NCI-H146 (cell line): Measurements from ENCODE around the gene COL5A1.

Experiments used
- DNase-seq: peaks from one replicate; lab custom pipeline; 2025; lab: John Stamatoyannopoulos, UW

COL5A1 gene

DNA sequence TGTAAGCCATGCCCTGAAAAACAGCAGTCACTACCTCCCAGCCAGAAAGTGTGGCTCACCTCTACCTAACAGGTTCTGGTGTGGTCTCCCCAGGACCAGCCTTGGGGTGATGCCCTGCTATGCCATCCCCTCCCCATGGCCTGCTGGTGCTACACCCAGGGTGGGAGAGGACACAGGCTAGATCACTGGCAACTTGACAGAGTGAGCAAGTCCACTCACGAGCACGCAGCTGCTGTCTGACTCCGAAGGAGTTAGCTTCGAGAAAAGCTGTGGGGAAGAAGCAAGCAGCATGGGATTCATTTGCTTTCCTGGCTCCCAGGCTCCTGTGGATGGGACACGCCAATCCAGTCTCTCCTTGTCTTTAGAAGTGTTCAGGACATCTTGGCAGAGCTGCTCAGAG is 102.2 kb downstream of the COL5A1 start:
- no peak for DNase-seq

DNA sequence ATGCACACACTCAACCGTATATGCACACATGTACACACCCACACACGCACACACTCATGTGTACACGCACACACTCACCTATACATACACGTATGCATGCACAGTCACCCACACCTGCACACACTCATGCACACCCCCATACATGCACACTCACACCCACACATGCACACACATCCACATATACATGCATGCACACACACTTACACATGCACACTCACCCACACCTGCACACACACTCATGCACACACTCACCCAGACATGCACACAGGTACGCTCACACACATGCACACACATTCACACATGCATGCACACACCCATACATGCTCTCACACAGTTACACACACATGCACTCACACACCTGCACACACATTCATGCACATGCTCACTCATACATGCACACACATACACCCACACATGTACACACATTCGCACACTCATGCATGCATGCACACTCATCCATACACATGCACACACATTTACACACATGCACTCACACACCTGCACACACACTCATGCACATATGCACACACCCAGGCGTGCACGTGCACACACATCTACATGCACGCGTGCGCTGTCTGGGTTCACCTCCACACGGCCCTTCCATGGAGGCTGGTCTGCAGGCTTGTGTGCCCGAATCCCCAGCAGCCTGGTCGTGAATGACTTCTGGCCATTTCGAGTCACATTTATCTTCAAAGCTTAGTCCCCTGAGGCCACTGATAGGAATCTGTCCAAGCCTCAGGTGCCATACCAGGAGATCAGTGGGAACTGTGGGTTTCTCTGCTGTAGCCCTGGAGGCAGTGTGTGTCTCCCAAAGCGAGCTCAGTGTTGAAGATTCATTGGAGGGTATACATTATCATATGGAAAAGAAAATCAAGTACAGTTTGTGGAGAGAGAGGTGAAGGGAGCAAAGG is 103.0 kb downstream of the COL5A1 start:
- DNase-seq = no peak

- DNase-seq = no peak
Measured at GRCh38 chr9:134747951-134748489, 106.4 kb downstream of the COL5A1 start.

GRCh38 chr9:134748591-134748990 is 107.0 kb downstream of the COL5A1 start:
- DNase-seq = no peak

DNA sequence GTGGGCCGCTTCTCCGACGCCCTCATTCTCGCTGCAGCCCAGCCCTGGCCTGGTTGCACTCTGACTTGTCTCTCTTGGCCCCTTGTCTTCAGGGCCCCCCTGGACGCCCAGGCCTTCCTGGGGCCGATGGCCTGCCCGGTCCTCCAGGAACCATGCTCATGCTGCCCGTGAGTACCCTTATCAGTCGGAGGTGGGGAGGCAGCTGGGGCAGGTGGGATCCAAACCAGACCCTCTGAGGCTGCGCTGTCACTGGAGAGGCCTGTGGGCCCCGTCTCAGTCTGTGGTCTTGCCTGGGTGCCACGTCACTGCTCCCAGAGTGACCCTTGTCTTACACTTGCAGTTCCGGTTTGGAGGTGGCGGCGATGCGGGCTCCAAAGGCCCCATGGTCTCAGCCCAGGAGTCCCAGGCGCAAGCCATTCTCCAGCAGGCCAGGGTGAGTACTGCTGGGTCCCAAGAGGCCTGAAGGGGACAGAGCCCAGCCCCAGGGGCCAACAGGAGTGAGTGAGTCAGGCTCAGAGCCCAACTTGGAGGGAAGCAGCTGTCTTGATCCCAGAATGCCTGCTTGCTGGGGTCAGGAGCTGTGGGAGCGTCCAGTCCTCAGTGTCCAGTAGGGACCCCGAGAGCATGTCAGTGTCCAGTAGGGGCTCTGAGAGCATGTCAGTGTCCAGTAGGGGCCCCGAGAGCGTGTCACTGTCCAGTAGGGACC is 109.0 kb downstream of the COL5A1 start:
- DNase-seq = no peak

GRCh38 chr9:134751622-134752021 is 110.0 kb downstream of the COL5A1 start:
- DNase-seq = no peak

- no peak for DNase-seq
Measured at GRCh38 chr9:134752471-134753168, 111.0 kb downstream of the COL5A1 start.

DNA sequence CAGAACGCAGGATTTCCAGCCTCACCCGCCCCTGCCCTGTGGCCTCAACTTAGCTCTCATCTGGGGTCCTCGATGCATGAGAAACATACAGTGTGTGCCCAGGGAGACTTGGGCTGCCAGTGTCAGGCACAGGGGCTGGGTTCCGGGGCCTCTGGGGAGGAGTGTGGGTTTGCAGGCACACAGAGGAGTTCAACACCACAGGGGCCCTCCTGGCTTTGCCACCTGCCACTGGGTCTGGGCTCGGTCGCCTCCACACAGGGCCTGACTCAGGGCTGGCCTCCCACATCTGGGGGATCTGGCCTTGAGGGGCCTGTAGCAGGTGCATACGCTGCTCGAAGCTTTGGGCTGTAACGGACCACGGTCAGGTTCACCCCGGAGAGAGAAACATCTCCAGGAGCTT is 111.6 kb downstream of the COL5A1 start:
- no peak for DNase-seq

- DNase-seq = no peak
Measured at GRCh38 chr9:134755221-134755907, 113.8 kb downstream of the COL5A1 start.

GRCh38 chr9:134756098-134756497 is 114.5 kb downstream of the COL5A1 start:
- no peak for DNase-seq

GRCh38 chr9:134757216-134757975 is 115.8 kb downstream of the COL5A1 start:
- no peak for DNase-seq

DNA sequence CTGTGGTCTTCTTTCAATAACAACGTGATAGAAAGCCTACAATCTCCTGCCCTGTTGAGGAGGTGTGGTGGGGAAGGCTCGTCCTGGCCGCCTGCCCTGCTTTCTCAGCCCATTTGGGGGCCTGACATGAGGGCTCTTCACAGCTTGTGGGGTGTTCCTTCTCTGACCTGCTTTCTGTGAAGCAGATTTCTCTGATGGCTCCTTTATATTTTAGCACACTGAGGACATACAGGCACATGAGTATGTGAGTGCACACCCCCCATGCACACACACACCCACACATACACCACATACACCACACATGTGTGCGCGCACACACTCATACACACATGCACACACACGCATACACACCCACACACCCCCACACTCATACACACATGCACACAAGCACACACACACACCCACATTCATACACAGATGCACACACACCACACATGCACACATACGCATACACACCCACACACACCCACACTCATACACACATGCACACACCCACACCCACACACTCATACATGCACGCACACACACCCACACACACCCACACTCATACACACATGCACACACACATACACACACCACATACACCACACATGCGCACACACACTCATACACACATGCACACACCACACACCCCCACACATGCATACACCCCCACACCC is 117.5 kb downstream of the COL5A1 start:
- DNase-seq = no peak

- no peak for DNase-seq
Measured at GRCh38 chr9:134759913-134760312, 118.3 kb downstream of the COL5A1 start.

DNA sequence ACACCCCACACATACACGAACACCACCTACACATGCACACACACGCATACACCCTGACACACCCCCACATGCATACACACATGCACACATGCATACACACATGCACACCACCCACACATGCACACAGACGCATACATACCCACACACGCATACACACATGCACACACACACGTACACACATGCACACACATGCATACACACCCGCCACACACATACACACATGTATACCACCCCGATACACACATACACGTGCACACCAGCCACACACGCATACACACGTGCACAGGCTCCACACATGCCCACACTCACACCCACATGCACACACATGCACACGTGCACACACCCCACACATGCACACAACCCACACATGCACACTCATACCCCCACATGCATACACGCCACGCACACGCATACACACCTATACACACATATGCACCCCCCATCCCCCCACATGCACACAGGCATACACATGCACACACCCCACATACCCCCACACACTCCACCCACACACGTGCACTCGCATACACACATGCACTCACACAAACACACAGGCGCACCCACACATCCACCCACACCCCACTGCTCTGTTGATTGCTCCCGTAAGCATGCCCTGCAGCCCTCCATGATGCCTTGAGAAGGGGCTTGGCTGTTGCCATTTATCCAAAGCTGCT is 119.3 kb downstream of the COL5A1 start:
- no peak for DNase-seq

DNA sequence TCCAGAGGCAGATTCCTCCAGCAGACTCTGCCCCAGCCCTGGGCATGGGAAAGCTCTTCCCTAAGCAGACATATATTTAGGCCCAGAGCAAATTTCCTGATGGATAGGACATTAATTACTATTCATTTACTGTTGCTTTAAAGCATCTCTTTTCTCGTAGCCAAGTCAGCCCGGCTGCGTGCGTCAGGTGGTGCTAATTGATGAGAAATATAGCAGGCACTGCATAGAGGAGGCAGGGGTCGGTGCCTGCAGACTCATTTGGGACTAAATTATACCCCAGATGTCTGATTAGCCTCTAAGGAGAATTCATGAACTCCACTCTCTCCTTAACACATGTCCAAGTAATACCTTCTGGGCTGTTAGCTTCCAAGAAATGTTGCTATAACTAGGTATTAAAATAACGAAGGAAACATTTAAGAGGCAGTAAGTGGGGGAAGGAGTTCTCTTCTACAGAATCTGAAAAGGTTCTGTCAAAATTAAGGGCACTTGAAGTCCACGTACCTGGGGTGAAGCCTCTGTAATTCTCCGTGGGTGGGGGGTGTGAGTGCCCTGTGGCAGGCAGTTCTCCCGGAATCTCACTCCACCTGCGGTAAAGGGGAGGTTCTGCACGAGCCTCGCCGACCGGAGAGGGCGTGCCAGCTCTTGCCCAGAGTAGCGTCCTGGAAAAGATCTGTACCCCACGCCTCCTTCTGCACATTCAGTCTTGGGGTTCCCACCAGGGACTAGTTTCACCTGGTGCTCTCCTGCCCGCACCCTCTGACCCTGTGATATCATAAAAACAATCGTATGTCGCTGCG is 123.1 kb downstream of the COL5A1 start:
- DNase-seq = no peak

- no peak for DNase-seq
Measured at GRCh38 chr9:134765785-134766184, 124.2 kb downstream of the COL5A1 start.

GRCh38 chr9:134766587-134766986 is 125.0 kb downstream of the COL5A1 start:
- DNase-seq = no peak

DNA sequence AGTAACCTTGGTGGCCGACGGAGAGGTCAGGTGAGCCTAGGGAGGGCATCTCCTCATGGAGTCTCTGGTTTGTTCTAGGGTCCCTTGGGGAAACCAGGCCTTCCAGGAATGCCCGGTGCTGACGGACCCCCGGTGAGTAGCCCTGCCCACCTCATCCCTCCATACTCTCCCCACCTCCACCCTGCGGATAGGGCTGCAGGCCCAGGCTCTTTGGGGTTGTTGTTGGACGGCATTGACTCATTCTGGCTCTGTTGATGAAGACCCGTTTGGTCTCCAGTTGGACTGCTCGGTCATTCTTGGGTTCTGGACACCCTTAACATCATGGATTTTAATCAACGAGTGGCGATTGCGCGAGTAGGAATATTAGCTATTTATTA is 126.7 kb downstream of the COL5A1 start:
- no peak for DNase-seq

- no peak for DNase-seq
Measured at GRCh38 chr9:134768709-134769351, 127.2 kb downstream of the COL5A1 start.
